Body of pancreas (tissue), 4 donors: ENCODE results near the gene GRIA4. TPM values are rescaled to one million over a fixed set of nuclear protein-coding genes. Genes with fewer than 3 reads are reported as not detected.

ENCODE experiments used
- ATAC-seq: fragments of 150-250 bp; one replicate; pipeline ENCODE4 v1.9.1; 2016
- DNase-seq, 4 donors: peaks; one replicate each; pipeline ENCODE4 v3.0.0-alpha.2; 2019
- H3K27ac ChIP-seq, 4 donors: fragments of 200-600 bp; sonication (generic); 1 replicate in 3 of 4; 2 replicates in 1 of 4; pipeline versions ENCODE4 v1.5.1 to v1.6.1; 2016 to 2019; ENCODE audit warnings: mild to moderate bottlenecking in 1 of 4, mixed read lengths in 1 of 4, moderate library complexity in 1 of 4
- H3K27me3 ChIP-seq, 2 donors: fragments of 200-600 bp; sonication (generic); one replicate each; pipeline ENCODE4 v1.6.0; 2016; ENCODE audit warnings: mild to moderate bottlenecking in 1 of 2
- H3K36me3 ChIP-seq, 2 donors: fragments of 200-600 bp; sonication (generic); replicated peaks in 1 of 2; 2 replicates each; pipeline ENCODE4 v1.5.1; 2016; ENCODE audit warnings: low read depth in 2 of 2; ENCODE audit not compliant: insufficient read depth in 1 of 2
- H3K4me1 ChIP-seq: fragments of 200-600 bp; sonication (generic); one replicate; pipeline ENCODE4 v1.6.0; 2016
- H3K4me3 ChIP-seq, 2 donors: fragments of 200-600 bp; sonication (generic); 1 replicate in 1 of 2; 2 replicates in 1 of 2; pipeline ENCODE4 v1.5.1; 2016 to 2019
- H3K9me3 ChIP-seq, 3 donors: fragments of 200-600 bp; sonication (generic); 1 replicate in 2 of 3; 2 replicates in 1 of 3; pipeline ENCODE4 v1.5.1; 2016
- CTCF ChIP-seq, 7 experiments: fragments of 450-650 bp in 4 of 7; fragments of 200-600 bp in 3 of 7; sonication (generic) in 3 of 7; IDR thresholded peaks; one replicate each; pipeline ENCODE4 v1.5.1; 2016 to 2019; ENCODE audit warnings: antibody characterized with exemption in 7 of 7
- POLR2A ChIP-seq, 3 donors: fragments of 450-650 bp; IDR thresholded peaks; one replicate each; pipeline ENCODE4 v1.6.1; 2016; ENCODE audit warnings: antibody characterized with exemption in 3 of 3, mild to moderate bottlenecking in 2 of 3
- WGBS, 2 donors: methylation state at CpG; one replicate each; pipeline ENCODE4 v1.1.5; 2017; 5-methylcytosine and 5-hydroxymethylcytosine counted together
- intact Hi-C: fragments of 100-400 bp; cut with DNase I; formaldehyde crosslinking; loops from one replicate; pipeline ENCODE4 v1.15.1; 2023
- total RNA-seq, 2 donors: library from RNA; depleted of rRNA; stranded (reverse); fragments of >200 nt; gene quantifications; one replicate each; pipeline ENCODE4 v1.1.0, GENCODE V29; 2016

GRIA4 gene
- total RNA-seq, 2 donors from 2014 or later = 0.26 TPM; not detected in 1

- intact Hi-C loops = no loop called here
- TF ChIP-seq POLR2A (IDR thresholded peaks at IDR 0.05) = no peak
- TF ChIP-seq CTCF (IDR thresholded peaks at IDR 0.05) = no peak
- 32 to 41% methylated on average over 3 of the region's 3 CpGs for WGBS, 2 donors
- H3K4me1 ChIP-seq = peaks cover 9% of the 10 kb centered on the region
- H3K4me3 ChIP-seq = no peak overlapping the region
- DNase-seq = no peak
- H3K27me3 ChIP-seq = no peaks in the 10 kb centered on the region
- no peak overlapping the region for H3K27ac ChIP-seq
- no peaks in the 10 kb centered on the region for H3K9me3 ChIP-seq
- no peaks in the 10 kb centered on the region for H3K36me3 ChIP-seq
- ATAC-seq = no peak
Observed at GRCh38 chr11:105929084-105929955, 319.4 kb downstream of the GRIA4 start.

GRCh38 chr11:105933695-105934094, 323.8 kb downstream of the GRIA4 start:
- no peak overlapping the region for H3K4me3 ChIP-seq
- no peak overlapping the region for H3K27ac ChIP-seq
- H3K36me3 ChIP-seq = no peaks in the 10 kb centered on the region
- intact Hi-C loops = no loop called here
- DNase-seq (no peak), ATAC-seq (no peak)
- no peaks in the 10 kb centered on the region for H3K27me3 ChIP-seq
- peaks cover 9% of the 10 kb centered on the region for H3K4me1 ChIP-seq
- 88 to 89% methylated on average over 6 of the region's 6 CpGs for WGBS, 2 donors
- no peaks in the 10 kb centered on the region for H3K9me3 ChIP-seq
- TF ChIP-seq POLR2A (IDR thresholded peaks at IDR 0.05) (no peak), CTCF (IDR thresholded peaks at IDR 0.05) (no peak)

GRCh38 chr11:105935791-105936190, 325.9 kb downstream of the GRIA4 start:
- Histone ChIP-seq H3K27me3 (no peaks in the 10 kb centered on the region), H3K4me1 (no peaks in the 10 kb centered on the region), H3K4me3 (no peak overlapping the region), H3K9me3 (no peaks in the 10 kb centered on the region), H3K27ac (no peak overlapping the region), H3K36me3 (no peaks in the 10 kb centered on the region)
- WGBS, 2 donors = 54 to 63% methylated on average over 2 of the region's 2 CpGs
- DNase-seq (no peak), ATAC-seq (no peak)
- intact Hi-C loops = no loop called here
- no peak for TF ChIP-seq POLR2A (IDR thresholded peaks at IDR 0.05)
- TF ChIP-seq CTCF (IDR thresholded peaks at IDR 0.05) = no peak

- intact Hi-C loops = no loop called here
- H3K27ac ChIP-seq = no peak overlapping the region
- no peak for ATAC-seq
- H3K36me3 ChIP-seq = no peaks in the 10 kb centered on the region
- no peak overlapping the region for H3K4me3 ChIP-seq
- H3K4me1 ChIP-seq = no peaks in the 10 kb centered on the region
- no peaks in the 10 kb centered on the region for H3K9me3 ChIP-seq
- no peak for TF ChIP-seq POLR2A (IDR thresholded peaks at IDR 0.05)
- no peak for TF ChIP-seq CTCF (IDR thresholded peaks at IDR 0.05)
- H3K27me3 ChIP-seq = no peaks in the 10 kb centered on the region
- WGBS, 2 donors = 54 to 64% methylated on average over 4 of the region's 4 CpGs
- no peak for DNase-seq
Observed at GRCh38 chr11:105937331-105937730, 327.5 kb downstream of the GRIA4 start.

- TF ChIP-seq CTCF (IDR thresholded peaks at IDR 0.05) (no peak), POLR2A (IDR thresholded peaks at IDR 0.05) (no peak)
- H3K27ac ChIP-seq = no peak overlapping the region
- no peak for DNase-seq
- H3K4me1 ChIP-seq = no peaks in the 10 kb centered on the region
- no peaks in the 10 kb centered on the region for H3K36me3 ChIP-seq
- WGBS, 2 donors = 66 to 74% methylated on average over 2 of the region's 2 CpGs
- no peak overlapping the region for H3K4me3 ChIP-seq
- H3K9me3 ChIP-seq = no peaks in the 10 kb centered on the region
- intact Hi-C loops = no loop called here
- ATAC-seq = no peak
- no peaks in the 10 kb centered on the region for H3K27me3 ChIP-seq
Observed at GRCh38 chr11:105937738-105938137, 327.9 kb downstream of the GRIA4 start.
